NCI-H2171 treated with DMSO at 0.1 percent for 48 hours (cell line): ENCODE data around the gene SV2C.
A peak's percentile ranks its signal among the peaks of the same experiment; 100 is the strongest.
"Not testable (repeated sequence)": the region's sequence is repeated elsewhere in the genome, so short reads cannot be mapped to it uniquely, and the experiment has no call there.

Experiments used
- DNase-seq: peaks from one replicate; lab custom pipeline; 2025; lab: John Stamatoyannopoulos, UW

Gene SV2C, protein sequence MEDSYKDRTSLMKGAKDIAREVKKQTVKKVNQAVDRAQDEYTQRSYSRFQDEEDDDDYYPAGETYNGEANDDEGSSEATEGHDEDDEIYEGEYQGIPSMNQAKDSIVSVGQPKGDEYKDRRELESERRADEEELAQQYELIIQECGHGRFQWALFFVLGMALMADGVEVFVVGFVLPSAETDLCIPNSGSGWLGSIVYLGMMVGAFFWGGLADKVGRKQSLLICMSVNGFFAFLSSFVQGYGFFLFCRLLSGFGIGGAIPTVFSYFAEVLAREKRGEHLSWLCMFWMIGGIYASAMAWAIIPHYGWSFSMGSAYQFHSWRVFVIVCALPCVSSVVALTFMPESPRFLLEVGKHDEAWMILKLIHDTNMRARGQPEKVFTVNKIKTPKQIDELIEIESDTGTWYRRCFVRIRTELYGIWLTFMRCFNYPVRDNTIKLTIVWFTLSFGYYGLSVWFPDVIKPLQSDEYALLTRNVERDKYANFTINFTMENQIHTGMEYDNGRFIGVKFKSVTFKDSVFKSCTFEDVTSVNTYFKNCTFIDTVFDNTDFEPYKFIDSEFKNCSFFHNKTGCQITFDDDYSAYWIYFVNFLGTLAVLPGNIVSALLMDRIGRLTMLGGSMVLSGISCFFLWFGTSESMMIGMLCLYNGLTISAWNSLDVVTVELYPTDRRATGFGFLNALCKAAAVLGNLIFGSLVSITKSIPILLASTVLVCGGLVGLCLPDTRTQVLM

DNA sequence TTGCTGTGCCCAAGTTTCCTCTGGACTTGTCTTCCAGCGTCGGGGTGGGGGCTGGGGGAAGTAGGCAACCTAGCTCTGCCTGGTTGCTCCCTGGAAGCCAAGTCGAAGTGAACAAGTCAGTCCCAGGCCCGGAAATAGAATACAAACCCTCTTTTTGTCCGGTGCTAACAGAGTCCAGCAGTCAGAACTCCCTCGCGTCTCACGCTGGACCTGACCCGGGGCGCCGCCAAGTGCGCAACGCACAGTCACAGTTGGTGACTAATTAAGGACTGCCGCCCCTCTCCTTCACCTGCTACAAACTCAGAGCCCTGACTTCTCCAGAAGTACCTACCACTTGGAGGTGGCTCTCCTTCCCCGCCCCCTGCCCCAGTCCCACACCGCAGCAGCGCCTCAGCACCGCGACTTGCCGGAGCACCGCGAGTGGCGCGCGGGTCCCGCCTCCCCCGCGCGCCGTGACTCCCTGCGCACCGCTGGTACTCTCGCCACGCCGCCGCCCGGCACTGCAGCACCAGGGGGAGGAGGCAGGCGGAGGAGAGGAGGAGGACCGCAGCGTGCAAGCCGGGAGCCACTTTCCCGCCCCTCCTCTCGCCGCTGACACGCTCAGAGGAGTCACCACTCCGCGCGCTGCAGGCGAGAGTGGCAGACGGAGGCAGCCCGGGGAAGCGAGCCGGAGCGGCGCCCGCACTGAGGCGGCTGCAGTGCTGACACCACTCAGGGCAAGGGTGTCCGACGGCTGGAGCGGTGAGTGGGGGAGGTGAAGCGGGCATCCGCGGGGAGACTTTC is at the start of gene SV2C:
Gene SV2C, plus strand, starts transcription at position 612 of the 783 bp plus-strand sequence. CDS start 48,368 bp downstream, outside the sequence.
- DNase-seq = peak; percentile 43

DNA sequence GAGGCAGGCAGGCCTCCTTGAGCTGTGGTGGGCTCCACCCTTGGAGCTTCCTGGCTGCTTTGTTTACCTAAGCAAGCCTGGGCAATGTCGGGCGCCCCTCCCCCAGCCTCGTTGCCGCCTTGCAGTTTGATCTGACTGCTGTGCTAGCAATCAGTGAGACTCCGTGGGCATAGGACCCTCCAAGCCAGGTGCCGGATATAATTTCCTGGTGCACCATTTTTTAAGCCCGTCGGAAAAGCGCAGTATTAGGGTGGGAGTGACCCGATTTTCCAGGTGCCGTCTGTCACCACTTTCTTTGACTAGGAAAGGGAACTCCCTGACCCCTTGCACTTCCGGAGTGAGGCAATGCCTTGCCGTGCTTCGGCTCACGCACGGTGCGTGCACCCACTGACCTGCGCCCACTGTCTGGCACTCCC is 45.4 kb upstream of the SV2C start:
- peak; percentile 62 for DNase-seq

DNA sequence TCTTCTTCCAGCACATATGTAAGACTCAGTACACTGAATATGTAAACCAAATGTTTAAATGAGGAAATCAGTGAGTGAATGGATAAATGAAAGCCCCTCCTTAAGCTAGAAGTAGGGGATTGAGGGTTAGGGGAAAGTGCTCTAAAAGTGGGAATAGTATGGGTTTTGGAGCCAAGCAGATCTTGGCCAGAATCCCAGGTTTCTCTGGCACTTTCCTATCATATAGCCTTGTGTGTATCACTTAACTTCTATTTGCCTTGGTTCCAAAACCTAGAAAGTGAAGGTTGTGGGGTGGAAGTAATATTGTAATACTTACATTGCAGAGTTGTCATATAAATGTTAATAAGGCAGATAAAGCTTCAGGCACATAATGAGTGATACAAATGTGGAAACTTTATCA is 45.0 kb upstream of the SV2C start:
- DNase-seq = no peak

DNA sequence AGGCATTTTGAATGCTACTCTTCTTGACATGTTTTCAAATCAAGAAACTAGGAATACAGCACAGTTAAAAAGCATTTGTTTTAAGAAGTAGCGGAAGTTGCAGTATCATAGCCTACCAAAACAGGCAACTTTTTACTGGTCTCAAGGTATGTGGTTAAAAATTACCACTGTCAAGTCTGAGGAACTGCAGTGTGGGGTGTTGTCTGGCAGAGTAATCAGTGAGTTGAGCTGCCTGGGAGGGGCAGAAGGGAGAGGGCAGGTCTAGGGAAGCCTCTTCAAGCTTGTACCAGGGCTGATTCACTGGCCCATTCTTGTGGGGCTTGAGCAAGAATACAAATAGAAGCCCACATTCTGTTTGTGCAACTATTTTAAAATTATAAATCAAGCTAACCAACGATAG is 42.4 kb upstream of the SV2C start:
- DNase-seq = no peak

DNA sequence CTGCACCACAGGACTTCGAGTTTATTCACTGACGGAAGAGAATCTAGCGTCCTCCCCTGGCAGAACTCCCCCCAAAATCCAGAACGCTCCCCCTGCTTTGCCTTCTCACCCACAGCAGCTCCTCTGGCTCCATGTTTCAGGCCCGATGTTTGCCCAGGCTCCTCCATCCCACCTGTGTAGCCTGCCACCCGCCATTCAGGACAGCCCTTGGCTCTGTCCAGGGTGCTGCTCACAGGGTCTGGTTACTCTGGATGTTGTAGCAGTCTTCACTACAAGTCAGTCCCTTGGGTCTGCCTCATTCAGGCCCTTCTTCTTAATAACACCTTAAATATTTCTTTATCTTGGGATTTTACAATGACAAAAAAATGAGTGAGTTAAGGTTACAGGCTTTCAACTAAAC is 41.3 kb upstream of the SV2C start:
- DNase-seq = no peak

DNA sequence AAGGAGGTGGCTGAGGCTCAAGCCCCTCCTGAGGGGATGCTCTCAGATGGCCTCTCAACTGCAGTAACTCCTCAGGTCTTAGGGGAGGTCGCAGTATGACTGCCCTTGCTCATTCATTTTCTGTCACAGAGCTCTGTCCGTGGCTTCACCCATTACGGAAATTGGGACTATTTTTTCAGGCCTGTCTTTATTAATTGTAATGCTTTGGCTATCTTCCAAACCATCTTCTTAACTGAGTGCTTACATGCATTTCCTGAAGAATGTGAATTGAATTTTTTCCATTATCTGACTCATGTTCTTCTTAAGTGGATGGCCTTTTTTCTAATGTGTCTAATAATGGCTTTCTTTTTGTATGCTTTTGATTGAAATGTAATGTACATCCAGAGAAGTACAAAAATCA is 36.4 kb upstream of the SV2C start:
- DNase-seq = no peak

DNA sequence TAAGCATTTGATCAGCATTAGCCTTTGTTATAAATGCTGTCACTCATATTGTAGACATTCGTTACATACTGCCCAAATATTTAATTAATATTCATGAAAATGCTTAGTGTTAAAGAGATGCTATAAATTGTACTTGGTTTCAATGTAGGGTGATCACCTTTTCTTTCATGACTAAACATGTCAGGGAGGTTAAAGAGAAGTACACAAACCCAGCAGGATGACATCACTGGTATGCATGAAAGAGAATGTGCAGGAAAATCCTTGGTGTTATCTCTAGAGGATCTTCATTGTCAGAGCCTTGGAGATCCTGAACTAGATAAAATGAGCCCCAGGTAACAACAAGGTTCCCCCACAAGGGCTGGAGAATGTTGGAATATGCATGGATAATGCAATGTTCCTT is 33.0 kb upstream of the SV2C start:
- DNase-seq = no peak

DNA sequence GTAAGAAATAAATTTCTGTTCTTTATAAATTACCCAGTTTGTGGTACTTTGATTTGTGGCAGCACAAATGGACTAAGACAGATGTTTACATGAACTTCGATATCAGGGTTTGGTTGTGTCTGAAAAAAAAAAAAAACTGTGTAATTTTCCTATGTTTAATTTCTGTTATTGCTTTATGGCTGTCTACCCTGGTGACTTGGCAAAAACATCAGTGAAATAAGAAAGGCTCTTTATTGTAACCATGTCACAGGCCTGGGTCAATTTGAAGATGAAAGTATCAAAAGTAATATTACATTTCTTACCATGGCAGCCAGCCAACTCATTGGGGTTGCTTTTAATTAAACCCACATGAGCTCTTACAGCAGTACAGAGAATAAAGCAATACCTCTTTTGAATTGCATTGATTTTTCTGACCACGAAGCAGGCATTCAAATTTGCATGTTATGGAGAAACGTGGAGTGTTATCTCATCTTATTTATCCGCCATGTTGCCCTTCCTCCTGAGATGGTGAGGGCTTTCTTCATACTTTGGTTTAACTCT is 20.6 kb upstream of the SV2C start:
- peak; percentile 5 for DNase-seq

DNA sequence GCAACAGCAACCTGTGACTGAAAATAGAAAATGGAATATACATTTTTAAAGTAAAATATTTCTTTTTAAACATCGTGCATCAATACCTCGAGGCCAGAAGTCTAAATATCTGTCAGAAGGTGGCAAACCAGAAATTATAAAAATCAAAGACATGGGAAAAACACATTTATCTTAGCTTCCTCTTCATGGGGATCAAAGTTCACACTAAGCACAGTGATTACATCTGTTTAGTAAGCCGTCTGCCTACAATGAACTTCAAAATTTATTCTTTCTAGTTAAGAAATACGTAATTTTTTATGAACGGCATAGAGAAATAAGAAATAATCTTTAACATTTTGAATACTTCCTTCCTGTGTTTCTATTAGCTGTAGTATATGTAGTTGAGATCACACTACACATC is 17.9 kb upstream of the SV2C start:
- no peak for DNase-seq

DNA sequence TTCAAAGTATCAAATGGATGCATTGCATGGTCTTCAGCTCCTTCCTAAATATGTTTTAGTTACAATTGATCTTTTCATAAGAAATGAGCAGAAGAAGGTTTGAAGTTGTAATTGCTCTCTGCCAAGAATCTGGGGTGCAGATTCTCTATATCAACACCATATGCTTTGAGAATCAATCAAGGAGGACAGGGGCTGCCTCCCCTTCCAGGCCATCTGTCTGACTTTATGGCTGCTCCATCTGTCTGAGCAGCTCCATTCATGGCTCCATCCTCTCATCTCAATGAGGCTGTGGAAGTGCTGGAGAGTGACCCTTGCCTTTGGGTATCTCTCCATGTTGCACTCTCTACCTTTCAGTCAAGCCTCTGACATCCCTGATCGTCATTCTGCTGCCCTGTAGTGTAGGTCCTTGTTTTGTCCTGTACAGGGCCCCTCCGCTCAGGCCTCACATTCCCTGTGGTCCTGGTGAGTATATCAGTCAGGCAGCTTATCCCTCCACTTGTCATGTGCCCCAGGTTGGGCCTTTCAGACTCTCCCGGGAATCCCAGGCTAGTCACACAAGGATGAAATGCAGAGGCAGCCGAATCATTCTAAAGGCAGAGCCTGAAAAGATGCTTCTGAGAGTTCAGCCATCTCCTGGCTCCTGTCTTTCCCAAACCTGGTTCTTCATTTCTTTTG is 14.0 kb upstream of the SV2C start:
- DNase-seq = peak; percentile 70

DNA sequence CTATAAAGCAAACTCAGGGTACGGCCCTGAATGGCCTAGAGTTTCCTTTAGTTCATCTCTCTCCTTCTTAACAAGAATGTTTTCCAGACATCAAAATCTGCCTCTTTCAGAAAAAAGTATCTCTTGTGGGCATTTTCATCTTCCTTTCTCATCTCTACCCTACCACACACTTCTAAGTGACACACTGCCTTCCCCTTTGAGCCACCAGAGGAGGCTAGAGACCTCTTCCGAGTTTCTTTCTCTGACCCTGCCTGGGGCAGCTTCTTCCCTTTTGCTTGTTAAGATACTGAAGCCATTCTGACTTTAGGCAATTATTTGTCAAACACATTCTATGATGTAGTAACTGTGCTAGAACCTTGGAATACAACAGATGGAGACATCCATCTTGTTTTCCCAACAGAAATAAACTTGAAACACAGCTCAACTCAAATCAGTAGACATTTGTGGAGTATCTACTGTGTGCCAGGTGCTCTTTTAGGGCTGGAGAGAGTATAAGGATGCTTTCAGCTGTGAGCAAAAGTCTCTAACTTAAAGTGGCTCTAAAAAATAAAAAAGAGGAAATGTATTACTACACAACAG is 8.6 kb upstream of the SV2C start:
- no peak for DNase-seq

DNA sequence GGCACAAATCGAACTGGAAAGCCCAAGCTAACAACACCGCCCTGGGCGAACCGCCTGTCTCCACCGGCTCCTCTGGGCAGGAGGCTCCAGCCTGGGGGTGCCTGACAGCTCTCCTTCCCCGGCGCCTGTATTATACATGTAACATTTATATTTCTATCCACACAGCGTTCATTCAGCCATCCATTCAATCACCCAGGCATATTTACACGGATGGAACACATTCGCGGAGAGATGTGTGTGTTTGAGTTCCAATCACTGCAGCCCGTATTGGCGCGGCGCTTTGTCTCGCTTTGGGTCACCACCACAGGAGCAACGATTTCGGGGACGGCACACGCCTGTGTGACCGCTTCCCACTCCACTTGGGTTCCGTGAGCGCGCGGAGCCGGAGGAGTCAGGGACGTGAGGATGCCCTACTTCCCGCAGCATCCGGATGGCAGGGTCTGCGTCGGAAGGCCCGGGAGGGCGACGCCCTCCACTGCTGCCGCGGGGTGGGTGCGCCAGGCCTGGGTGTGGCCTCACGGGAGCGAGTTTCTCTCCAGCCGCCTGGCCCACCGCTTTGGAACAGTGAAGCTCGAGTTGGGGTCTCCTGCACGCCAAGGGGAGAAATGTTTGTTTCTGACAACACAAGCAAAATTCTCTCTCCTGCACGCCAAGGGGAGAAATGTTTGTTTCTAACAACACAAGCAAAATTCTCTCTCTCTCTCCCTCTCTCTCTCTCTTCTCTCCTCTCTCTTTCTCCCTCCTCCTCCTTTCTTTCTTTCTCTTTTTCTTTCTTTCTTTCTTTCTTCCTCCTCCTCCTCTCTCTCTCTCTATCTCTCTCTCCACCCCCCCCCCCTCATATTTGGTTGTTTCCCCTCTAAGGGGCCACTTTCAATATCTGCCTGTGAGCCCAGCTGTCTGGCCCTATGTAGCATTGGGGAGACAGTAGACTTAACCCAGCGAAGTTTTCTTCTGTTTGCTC is 1.1 kb upstream of the SV2C start:
- DNase-seq = no peak

DNA sequence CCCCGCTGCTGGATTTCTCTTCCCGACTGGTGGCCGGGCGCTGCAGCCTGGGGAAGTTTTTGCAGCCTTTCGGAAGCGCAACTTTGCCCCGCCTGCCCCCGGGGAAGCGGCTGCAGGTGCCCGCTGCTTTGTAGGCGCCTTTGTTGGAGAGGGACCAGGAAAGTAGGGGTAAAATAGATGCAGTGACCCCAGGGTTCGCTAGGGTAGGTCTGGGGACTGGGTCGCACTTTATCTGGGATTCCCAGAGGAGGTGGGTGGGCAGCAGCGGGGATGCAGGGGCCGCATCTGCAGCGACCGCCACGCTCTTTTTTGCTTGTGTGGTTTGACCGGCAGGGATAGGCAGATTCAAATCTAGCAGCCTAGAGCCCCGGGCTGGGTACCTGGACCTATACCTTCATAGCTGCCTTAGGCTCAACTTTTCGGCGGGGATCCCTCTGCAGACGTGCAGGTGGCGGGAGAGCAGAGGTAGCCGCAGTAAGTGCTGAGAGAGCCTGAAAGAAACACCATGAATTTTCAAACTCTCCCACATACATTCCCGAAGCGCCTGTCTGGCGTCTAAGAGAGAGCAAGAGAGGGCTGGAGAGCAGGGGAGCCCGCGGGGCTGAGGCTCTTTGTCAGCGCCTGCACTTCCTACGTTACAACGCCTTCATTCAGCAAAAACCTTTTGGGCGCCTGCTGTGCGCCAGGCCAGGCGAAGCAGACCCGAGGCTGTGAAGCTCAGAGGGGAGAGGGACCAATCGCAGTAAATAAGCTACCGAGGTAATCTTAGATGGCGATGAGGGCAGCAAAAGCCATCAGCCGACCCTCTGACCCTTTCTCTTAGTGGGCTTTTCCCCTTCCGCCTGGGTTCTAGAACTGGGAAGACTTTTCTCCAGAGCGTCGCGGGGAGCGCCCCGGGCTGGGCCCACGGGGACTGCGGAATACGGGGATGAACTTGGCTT is 642 bp downstream of the SV2C start:
- peak; percentile 47 for DNase-seq

DNA sequence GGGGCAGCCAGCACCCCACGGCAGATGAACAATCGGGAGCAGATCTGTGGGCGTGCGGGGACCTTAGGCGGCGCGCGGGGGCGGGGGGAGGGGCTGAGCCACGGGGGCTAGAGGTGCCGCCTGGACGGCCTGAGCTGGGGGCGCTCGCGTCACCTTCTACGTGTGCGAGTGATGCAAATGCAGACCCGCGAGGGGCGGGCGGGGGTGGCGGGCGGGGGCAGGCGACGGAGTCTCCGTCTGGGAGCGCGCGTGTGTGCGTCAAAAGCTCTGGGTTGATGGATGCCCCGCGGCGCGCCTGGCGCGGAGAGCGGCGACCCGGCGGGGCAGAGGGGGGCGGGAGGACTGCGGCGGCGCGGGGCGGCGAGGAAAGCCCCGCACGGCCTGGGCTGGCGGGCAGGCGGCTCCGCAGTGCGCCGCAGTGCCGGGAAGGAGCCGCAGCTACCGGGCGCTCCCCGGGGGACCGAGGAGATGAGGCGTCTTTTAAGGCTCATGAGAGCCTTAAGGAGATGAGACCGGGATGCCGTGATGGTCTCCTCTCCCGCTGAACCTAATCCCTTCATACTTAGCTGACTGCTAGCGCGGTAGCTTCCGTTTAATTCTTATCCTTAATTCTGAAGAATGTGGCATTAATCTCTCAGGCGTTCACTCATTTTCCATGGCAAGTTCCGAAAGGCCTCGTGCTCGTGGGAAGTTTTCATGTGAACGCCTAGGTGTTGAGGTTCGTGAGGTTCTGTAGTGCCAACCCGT is 1.5 kb downstream of the SV2C start:
- peak; percentile 58 for DNase-seq

DNA sequence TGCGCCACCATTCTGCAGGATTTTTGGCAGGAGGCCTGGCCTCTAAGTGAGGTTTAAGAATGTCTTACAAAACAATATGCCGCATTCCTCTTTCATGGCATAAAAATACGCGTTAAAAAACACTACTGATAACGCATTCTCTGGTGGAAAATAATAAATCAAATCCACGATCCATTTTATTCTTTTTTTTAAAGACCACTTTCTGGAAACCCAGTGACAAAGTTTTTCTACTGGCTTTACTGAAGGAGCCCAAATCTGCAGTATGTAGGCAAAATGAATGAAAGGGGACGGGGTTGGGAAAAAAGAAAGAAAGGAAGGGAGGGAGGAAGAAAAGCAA is 2.0 kb downstream of the SV2C start:
- no peak for DNase-seq

DNA sequence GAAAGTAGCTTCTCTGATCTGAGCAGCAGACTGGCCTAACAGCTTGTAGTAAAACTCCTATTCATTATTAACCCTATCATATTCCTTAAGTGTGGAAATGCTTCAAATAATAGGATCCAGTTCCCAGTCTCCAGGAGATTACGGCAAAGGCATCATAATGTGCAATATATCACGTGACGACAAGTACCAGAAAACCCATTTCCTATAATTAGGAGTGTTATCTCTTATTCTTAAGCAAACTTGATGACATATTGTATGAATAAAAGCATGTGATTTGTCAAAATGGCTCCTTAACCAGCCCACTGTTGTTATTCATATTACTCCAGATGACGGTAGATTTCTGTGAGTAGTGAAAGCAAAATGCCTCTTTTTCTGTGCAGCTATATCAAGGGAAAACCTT is 2.9 kb downstream of the SV2C start:
- DNase-seq = no peak

DNA sequence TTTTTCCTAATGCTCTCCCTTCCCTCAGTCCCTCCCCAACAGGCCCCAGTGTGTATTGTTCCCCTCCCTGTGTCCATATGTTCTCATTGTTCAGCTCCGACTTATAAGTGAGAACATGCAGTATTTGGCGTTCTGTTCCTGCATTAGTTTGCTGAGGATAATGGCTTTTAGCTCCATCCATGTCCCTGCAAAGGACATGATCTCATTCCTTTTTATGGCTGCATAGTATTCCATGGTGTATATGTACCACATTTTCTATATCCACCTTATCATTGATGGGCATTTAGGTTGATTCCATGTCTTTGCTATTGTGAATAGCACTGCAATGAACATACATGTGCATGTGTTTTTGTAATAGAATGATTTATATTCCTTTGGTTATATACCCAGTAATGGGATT is 6.0 kb downstream of the SV2C start:
- DNase-seq = not testable (repeated sequence)

DNA sequence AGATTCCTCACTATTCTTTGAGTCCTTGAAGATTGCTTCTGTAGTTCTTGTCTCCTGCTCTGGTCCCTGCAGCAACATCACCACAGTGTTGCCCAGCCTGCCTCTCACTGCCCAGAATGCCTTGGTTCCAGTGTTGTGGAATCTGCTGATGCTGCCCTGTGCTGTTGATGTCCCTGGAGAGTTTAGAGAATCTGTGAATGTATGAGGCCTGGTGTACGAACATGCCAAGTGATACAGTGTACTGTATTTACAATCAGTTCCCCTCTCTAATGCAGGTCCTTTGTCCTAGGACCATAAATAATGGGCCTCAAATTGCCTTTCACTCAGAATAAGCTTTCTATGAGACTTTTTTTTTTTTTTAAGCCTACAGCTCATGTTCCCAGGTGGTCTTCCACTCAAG is 8.2 kb downstream of the SV2C start:
- peak; percentile 7 for DNase-seq

DNA sequence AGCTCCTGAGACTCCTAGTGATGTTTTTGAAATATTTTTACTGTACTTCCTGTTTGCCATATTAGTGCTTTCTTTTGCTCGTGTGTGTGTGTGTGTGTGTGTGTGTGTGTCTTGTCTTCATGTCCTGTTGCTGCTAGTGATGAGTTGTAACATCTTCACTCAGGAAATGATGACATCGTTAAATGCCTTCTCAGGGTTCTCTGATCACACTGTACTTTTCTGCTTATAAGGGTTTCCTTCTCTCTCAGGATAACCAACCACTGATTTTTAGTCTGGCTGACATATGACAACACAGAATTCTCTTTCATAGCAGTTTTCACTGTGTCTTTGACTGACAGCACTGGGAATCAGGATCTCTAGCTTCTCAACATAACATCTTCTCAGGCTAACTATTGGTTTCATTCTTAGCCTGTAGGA is 16.1 kb downstream of the SV2C start:
- no peak for DNase-seq
